PC-3 (cell line): ENCODE data around the gene MRPL41.

ENCODE experiments used
- EZH2 ChIP-seq: fragments of 300-600 bp; sonication (generic); IDR thresholded peaks from one replicate; pipeline ENCODE4 v1.6.1; 2017; ENCODE audit warnings: antibody characterized with exemption, mild to moderate bottlenecking, low read length; ENCODE audit not compliant: unreplicated experiment
- TF ChIP-seq, protein P1 (sequence below): fragments of 300-600 bp; sonication (generic); conservative IDR thresholded peaks from 2 replicates; pipeline ENCODE4 v1.5.1; 2017; ENCODE audit warnings: antibody characterized with exemption, low read depth, mild to moderate bottlenecking, low read length

GRCh38 chr9:137522746-137523455, 28.8 kb upstream of the MRPL41 start:
- TF ChIP-seq, protein P1, sequence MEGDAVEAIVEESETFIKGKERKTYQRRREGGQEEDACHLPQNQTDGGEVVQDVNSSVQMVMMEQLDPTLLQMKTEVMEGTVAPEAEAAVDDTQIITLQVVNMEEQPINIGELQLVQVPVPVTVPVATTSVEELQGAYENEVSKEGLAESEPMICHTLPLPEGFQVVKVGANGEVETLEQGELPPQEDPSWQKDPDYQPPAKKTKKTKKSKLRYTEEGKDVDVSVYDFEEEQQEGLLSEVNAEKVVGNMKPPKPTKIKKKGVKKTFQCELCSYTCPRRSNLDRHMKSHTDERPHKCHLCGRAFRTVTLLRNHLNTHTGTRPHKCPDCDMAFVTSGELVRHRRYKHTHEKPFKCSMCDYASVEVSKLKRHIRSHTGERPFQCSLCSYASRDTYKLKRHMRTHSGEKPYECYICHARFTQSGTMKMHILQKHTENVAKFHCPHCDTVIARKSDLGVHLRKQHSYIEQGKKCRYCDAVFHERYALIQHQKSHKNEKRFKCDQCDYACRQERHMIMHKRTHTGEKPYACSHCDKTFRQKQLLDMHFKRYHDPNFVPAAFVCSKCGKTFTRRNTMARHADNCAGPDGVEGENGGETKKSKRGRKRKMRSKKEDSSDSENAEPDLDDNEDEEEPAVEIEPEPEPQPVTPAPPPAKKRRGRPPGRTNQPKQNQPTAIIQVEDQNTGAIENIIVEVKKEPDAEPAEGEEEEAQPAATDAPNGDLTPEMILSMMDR: no peak
- TF ChIP-seq EZH2: no peak
